SK-N-SH (cell line): Measurements from ENCODE around the gene RIPOR2. TPM values are rescaled to one million over a fixed set of nuclear protein-coding genes. Genes with fewer than 3 reads are reported as not detected.
"Not testable (repeated sequence)": the region's sequence is repeated elsewhere in the genome, so short reads cannot be mapped to it uniquely, and the experiment has no call there.

Experiments used
- CTCF ChIA-PET: fragments of 300-600, 350-600 bp; formaldehyde crosslinking; extraction: SDS; loops from one replicate; lab custom pipeline; 2021; lab: Yijun Ruan, JAX
- POLR2A ChIA-PET: fragments of 350-600 bp; sonication (Branson Sonifier 250); formaldehyde crosslinking; extraction: SDS; loops from one replicate; lab custom pipeline; 2020; ENCODE audit warnings: antibody characterized with exemption, inconsistent platforms; lab: Yijun Ruan, JAX
- DNase-seq: peaks from one replicate; pipeline ENCODE4 v3.0.0; 2012
- H2AFZ ChIP-seq: fragments of 200-600 bp; sonication (generic); 2 replicates; pipeline ENCODE4 v1.8.1; 2016; ENCODE audit warnings: antibody characterized with exemption, mild to moderate bottlenecking, low read depth
- H3F3A ChIP-seq: fragments of 200-600 bp; sonication (generic); replicated peaks from 2 replicates; pipeline ENCODE3; 2016; ENCODE audit warnings: antibody characterized with exemption, mild to moderate bottlenecking; ENCODE audit not compliant: insufficient read depth
- H3K27ac ChIP-seq, 2 experiments: fragments of 200-500 bp in 1 of 2; fragments of 200-600 bp in 1 of 2; sonication (Bioruptor generic) in 1 of 2; sonication (generic), shearing (Covaris generic) in 1 of 2; 2 replicates each; pipeline versions ENCODE4 v1.5.1 to v1.6.1; 2014 to 2016; ENCODE audit warnings: low read depth in 2 of 2, inconsistent platforms in 1 of 2, low read length in 1 of 2, mild to moderate bottlenecking in 1 of 2, mixed read lengths in 1 of 2
- H3K27me3 ChIP-seq: fragments of 200-600 bp; sonication (generic), shearing (Covaris generic); 2 replicates; pipeline ENCODE4 v1.6.1; 2016; ENCODE audit warnings: mixed run types; ENCODE audit not compliant: insufficient read depth
- H3K36me3 ChIP-seq, 2 experiments: fragments of 200-500 bp in 1 of 2; fragments of 200-600 bp in 1 of 2; sonication (Bioruptor generic) in 1 of 2; sonication (generic) in 1 of 2; replicated peaks in 1 of 2; 2 replicates each; pipeline versions ENCODE3 to v1.5.1; 2014 to 2016; ENCODE audit warnings: low read length in 1 of 2, mild to moderate bottlenecking in 1 of 2; ENCODE audit not compliant: insufficient read depth in 2 of 2, control insufficient read depth in 1 of 2
- H3K4me1 ChIP-seq, 2 experiments: fragments of 200-500 bp in 1 of 2; fragments of 200-600 bp in 1 of 2; sonication (Bioruptor generic) in 1 of 2; sonication (generic), shearing (Covaris generic) in 1 of 2; 2 replicates each; pipeline versions ENCODE4 v1.5.1 to v1.6.1; 2014 to 2016; ENCODE audit warnings: low read depth in 1 of 2, low read length in 1 of 2, mixed run types in 1 of 2; ENCODE audit not compliant: insufficient read depth in 2 of 2, control insufficient read depth in 1 of 2
- H3K4me2 ChIP-seq: fragments of 200-600 bp; sonication (generic), shearing (Covaris generic); 2 replicates; pipeline ENCODE4 v1.6.1; 2017; ENCODE audit warnings: mixed run types
- H3K4me3 ChIP-seq, 2 experiments: fragments of 200-500 bp in 1 of 2; fragments of 200-600 bp in 1 of 2; sonication (Bioruptor generic) in 1 of 2; sonication (generic), shearing (Covaris generic) in 1 of 2; 2 replicates each; pipeline versions ENCODE4 v1.5.1 to v1.8.1; 2014 to 2016; ENCODE audit warnings: low read depth in 2 of 2, inconsistent platforms in 1 of 2, low read length in 1 of 2, mild to moderate bottlenecking in 1 of 2, mixed read lengths in 1 of 2, moderate library complexity in 1 of 2
- H3K79me2 ChIP-seq: fragments of 200-600 bp; sonication (generic); 2 replicates; pipeline ENCODE4 v1.8.1; 2017; ENCODE audit warnings: mild to moderate bottlenecking; ENCODE audit not compliant: insufficient read depth
- H3K9ac ChIP-seq: fragments of 200-600 bp; sonication (generic); 2 replicates; pipeline ENCODE4 v1.6.1; 2017; ENCODE audit warnings: mixed run types
- H3K9me2 ChIP-seq: fragments of 200-600 bp; sonication (generic); 2 replicates; pipeline ENCODE4 v1.6.1; 2017; ENCODE audit warnings: mixed run types
- H3K9me3 ChIP-seq: fragments of 200-600 bp; sonication (generic); 2 replicates; pipeline ENCODE4 v1.6.1; 2017; ENCODE audit warnings: mixed run types, mild to moderate bottlenecking, moderate library complexity
- H4K20me1 ChIP-seq: fragments of 200-600 bp; sonication (generic); 2 replicates; pipeline ENCODE4 v1.6.1; 2017; ENCODE audit warnings: mild to moderate bottlenecking, mixed run types; ENCODE audit not compliant: insufficient read depth
- FOSL2 ChIP-seq: IDR thresholded peaks from 2 replicates; pipeline ENCODE4 v1.4.0; 2012; ENCODE audit warnings: low read depth, mild to moderate bottlenecking, moderate library complexity, borderline replicate concordance
- FOXJ3 ChIP-seq: sonication (generic); formaldehyde crosslinking; IDR thresholded peaks from 2 replicates; pipeline ENCODE4 v1.5.1; 2020; ENCODE audit warnings: mild to moderate bottlenecking, missing genetic modification reagents
- FOXM1 ChIP-seq: IDR thresholded peaks from 2 replicates; pipeline ENCODE4 v1.4.0; 2012; ENCODE audit warnings: low read depth, mild to moderate bottlenecking
- MAX ChIP-seq: IDR thresholded peaks from 2 replicates; pipeline ENCODE4 v1.4.0; 2012; ENCODE audit warnings: low read depth
- MXI1 ChIP-seq: IDR thresholded peaks from 2 replicates; pipeline ENCODE4 v1.6.1; 2012; ENCODE audit warnings: mild to moderate bottlenecking, low read depth, low read length, improper control_type of control experiment
- NFIC ChIP-seq: IDR thresholded peaks from 2 replicates; pipeline ENCODE4 v1.4.0; 2012; ENCODE audit warnings: borderline replicate concordance
- RFX5 ChIP-seq: IDR thresholded peaks from 2 replicates; pipeline ENCODE4 v1.6.1; 2012; ENCODE audit warnings: mild to moderate bottlenecking, improper control_type of control experiment, low read length
- RXRA ChIP-seq: IDR thresholded peaks from 2 replicates; pipeline ENCODE4 v1.4.0; 2012; ENCODE audit warnings: low read depth, mild to moderate bottlenecking, borderline replicate concordance
- TCF12 ChIP-seq: IDR thresholded peaks from 2 replicates; pipeline ENCODE4 v1.4.0; 2012
- USF1 ChIP-seq: IDR thresholded peaks from 2 replicates; pipeline ENCODE4 v1.4.0; 2012; ENCODE audit warnings: low read depth, borderline replicate concordance
- WGBS: methylation state at CpG from one replicate; pipeline ENCODE4 v1.1.6; 2017; ENCODE audit warnings: low lambda C conversion rate; 5-methylcytosine and 5-hydroxymethylcytosine counted together
- polyA plus RNA-seq, 3 experiments: library from polyadenylated mRNA; depleted of rRNA; stranded (reverse); fragments of >200 nt; gene quantifications; 2 replicates each; pipeline ENCODE4 v1.2.3, GENCODE V29; 2012

RIPOR2 gene
- polyA plus RNA-seq, 1 of the 3 experiments (the other 2 are of a cell fraction) = 0.05 TPM

- no peaks in the 10 kb centered on the region for H3K9me2 ChIP-seq
- H3K36me3 ChIP-seq = no peaks in the 10 kb centered on the region
- H4K20me1 ChIP-seq = no peaks in the 10 kb centered on the region
- no peaks in the 10 kb centered on the region for H3K9me3 ChIP-seq
- no peaks in the 10 kb centered on the region for H3K79me2 ChIP-seq
- no peak overlapping the region for H3K4me2 ChIP-seq
- POLR2A ChIA-PET = no interaction called here
- H3K27me3 ChIP-seq = no peaks in the 10 kb centered on the region
- no peak for TF ChIP-seq RFX5
- TF ChIP-seq USF1 = no peak
- H3K9ac ChIP-seq = no peak overlapping the region
- peaks cover 3% of the 10 kb centered on the region for H3F3A ChIP-seq
- peaks cover 0 to 2% of the 10 kb centered on the region in 2 experiments; a peak in 2 of 4 replicates for H3K4me1 ChIP-seq
- no peak for DNase-seq
- CTCF ChIA-PET = interaction anchor here (1.6 kb wide), 2 partner anchors 24 to 191 kb away, joined by 4 read pairs; no protein-coding TSS in a partner anchor
- no peak overlapping the region for H3K4me3 ChIP-seq
- H3K27ac ChIP-seq = peak overlapping the region in 1 of 2 experiments; percentile 21; a peak in 1 of 4 replicates
- H2AFZ ChIP-seq = no peak overlapping the region
Measured at GRCh38 chr6:24880451-24880850, 55.3 kb downstream of the RIPOR2 start.

GRCh38 chr6:24879351-24879750, 56.4 kb downstream of the RIPOR2 start:
- Histone ChIP-seq H3K36me3 (no peaks in the 10 kb centered on the region), H3K9me3 (no peaks in the 10 kb centered on the region), H3K9me2 (no peaks in the 10 kb centered on the region), H3K4me3 (no peak overlapping the region), H3K4me2 (no peak overlapping the region), H4K20me1 (no peaks in the 10 kb centered on the region), H3K79me2 (no peaks in the 10 kb centered on the region), H2AFZ (no peak overlapping the region), H3K27me3 (no peaks in the 10 kb centered on the region), H3F3A (peaks cover 3% of the 10 kb centered on the region), H3K9ac (no peak overlapping the region), H3K27ac (peak overlapping the region in 1 of 2 experiments; percentile 25; a peak in 2 of 4 replicates), H3K4me1 (peaks cover 0 to 4% of the 10 kb centered on the region in 2 experiments; a peak in 2 of 4 replicates)
- TF ChIP-seq FOXJ3 (CRISPR knock-in tag) (no peak), FOXM1 (no peak), MXI1 (no peak), RXRA (no peak), TCF12 (0 out of 2 replicates have a peak, but pooled peaks have one; percentile 5), NFIC (no peak), FOSL2 (0 out of 2 replicates have a peak, but pooled peaks have one; percentile 4), MAX (no peak)
- no peak for DNase-seq
- ChIA-PET CTCF (interaction anchor here (0.5 to 1.6 kb wide), 4 partner anchors 23 to 192 kb away, joined by 3 to 4 read pairs (median 4); no protein-coding TSS in a partner anchor), POLR2A (no interaction called here)
- 70% methylated on average over 3 of the region's 3 CpGs for WGBS

- CTCF ChIA-PET = interaction anchor here (1.6 kb wide), 1 partner anchor 21 kb away, joined by 9 read pairs; no protein-coding TSS in a partner anchor
- H3K9me2 ChIP-seq, H3K4me2 ChIP-seq, POLR2A ChIA-PET, H3F3A ChIP-seq, H3K4me3 ChIP-seq, H3K9ac ChIP-seq, H2AFZ ChIP-seq, H3K36me3 ChIP-seq, H3K79me2 ChIP-seq, H3K9me3 ChIP-seq, H3K27me3 ChIP-seq, H4K20me1 ChIP-seq, DNase-seq, H3K27ac ChIP-seq, H3K4me1 ChIP-seq: not testable (repeated sequence)
- WGBS = 55% methylated on average over 4 of the region's 4 CpGs
Measured at GRCh38 chr6:24877747-24878146, 58.0 kb downstream of the RIPOR2 start.
